Mesothelial cell of epicardium (in vitro differentiated cells): Measurements from ENCODE around the gene CADPS2. TPM values are rescaled to one million over a fixed set of nuclear protein-coding genes. Genes with fewer than 3 reads are reported as not detected.

Experiments used
- DNase-seq, 2 experiments: peaks; one replicate each; pipeline ENCODE4 v3.0.0; 2021; ENCODE audit warnings: low spot score in 2 of 2; ENCODE audit not compliant: unreplicated experiment in 2 of 2
- H3K27ac Mint-ChIP-seq: 2 replicates; pipeline ENCODE4 v1.8.0; 2021; ENCODE audit warnings: mixed read lengths
- H3K27me3 Mint-ChIP-seq: 2 replicates; pipeline ENCODE4 v1.8.0; 2021; ENCODE audit warnings: low read depth, mixed read lengths
- H3K36me3 Mint-ChIP-seq: 2 replicates; pipeline ENCODE4 v1.8.0; 2021; ENCODE audit warnings: mixed read lengths
- H3K4me1 Mint-ChIP-seq: 2 replicates; pipeline ENCODE4 v1.8.0; 2021; ENCODE audit warnings: mixed read lengths
- H3K4me3 Mint-ChIP-seq: 2 replicates; pipeline ENCODE4 v1.8.0; 2021; ENCODE audit warnings: mild to moderate bottlenecking, moderate library complexity, mixed read lengths
- H3K9me3 Mint-ChIP-seq: 2 replicates; pipeline ENCODE4 v1.8.0; 2021; ENCODE audit warnings: mixed read lengths
- CTCF ChIP-seq: fragments of 200-600 bp; sonication (generic); IDR thresholded peaks from one replicate; pipeline ENCODE4 v1.5.0; 2021; ENCODE audit warnings: antibody characterized with exemption; ENCODE audit not compliant: unreplicated experiment
- total RNA-seq: library from RNA; stranded (reverse); gene quantifications from 3 replicates; pipeline ENCODE4 v1.2.1, GENCODE V29; 2021

CADPS2 gene
- total RNA-seq, 1 donor from 2014 or later = 2.7 TPM

GRCh38 chr7:122457325-122457724 is 428.9 kb downstream of the CADPS2 start:
- no peak for TF ChIP-seq CTCF
- DNase-seq = no peak
- H3K4me1 Mint-ChIP-seq = no peaks in the 10 kb centered on the region
- H3K4me3 Mint-ChIP-seq = no peak overlapping the region
- no peak overlapping the region for H3K27ac Mint-ChIP-seq
- no peaks in the 10 kb centered on the region for H3K36me3 Mint-ChIP-seq
- H3K9me3 Mint-ChIP-seq = no peaks in the 10 kb centered on the region
- H3K27me3 Mint-ChIP-seq = no peaks in the 10 kb centered on the region

DNA sequence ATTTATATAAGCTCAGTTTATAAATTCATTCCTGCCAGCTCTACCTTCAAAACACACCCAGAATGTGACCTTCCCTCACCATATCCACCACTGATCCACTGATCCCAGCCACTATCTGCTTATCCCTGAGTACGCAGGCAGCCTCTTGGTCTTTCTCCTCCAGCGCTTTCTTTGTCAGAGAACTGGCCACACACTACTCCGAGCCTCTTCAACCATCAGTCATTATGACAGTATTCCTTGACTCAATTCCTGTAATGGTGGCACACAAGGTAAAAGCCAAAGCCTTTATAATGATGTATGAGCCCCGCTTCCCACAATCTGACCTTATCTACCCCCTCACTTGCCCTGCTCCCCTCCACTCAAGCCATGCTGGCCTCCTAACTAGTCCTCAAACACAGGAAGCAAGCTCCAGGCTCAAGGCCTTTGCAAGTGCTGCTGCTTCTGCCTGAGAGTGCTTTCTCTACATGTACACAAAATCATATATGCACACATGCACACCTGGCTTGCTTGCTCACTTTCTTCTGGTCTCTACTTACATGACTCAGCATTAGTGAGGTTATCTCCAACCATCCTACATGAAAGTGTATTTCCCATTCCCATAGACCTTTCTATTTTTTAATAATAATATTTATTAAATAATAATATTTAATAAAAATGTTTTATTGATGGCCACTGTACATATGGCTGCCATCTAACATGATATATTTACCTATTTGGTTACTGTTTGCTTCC is 431.3 kb downstream of the CADPS2 start:
- no peak overlapping the region for H3K4me3 Mint-ChIP-seq

GRCh38 chr7:122453432-122453831 is 432.8 kb downstream of the CADPS2 start:
- no peak overlapping the region for H3K27ac Mint-ChIP-seq
- no peaks in the 10 kb centered on the region for H3K4me1 Mint-ChIP-seq
- no peaks in the 10 kb centered on the region for H3K36me3 Mint-ChIP-seq
- H3K4me3 Mint-ChIP-seq = no peak overlapping the region
- H3K27me3 Mint-ChIP-seq = no peaks in the 10 kb centered on the region
- DNase-seq = no peak
- H3K9me3 Mint-ChIP-seq = no peaks in the 10 kb centered on the region
- TF ChIP-seq CTCF = no peak

More for the DNA sequence above, 431.3 kb downstream of the CADPS2 start:
- H3K4me1 Mint-ChIP-seq = no peaks in the 10 kb centered on the region
- TF ChIP-seq CTCF = no peak
- no peak for DNase-seq
- no peaks in the 10 kb centered on the region for H3K27me3 Mint-ChIP-seq
- H3K9me3 Mint-ChIP-seq = no peaks in the 10 kb centered on the region
- no peaks in the 10 kb centered on the region for H3K36me3 Mint-ChIP-seq
- no peak overlapping the region for H3K27ac Mint-ChIP-seq

- Mint-ChIP-seq H3K27ac (no peak overlapping the region), H3K4me1 (no peaks in the 10 kb centered on the region), H3K9me3 (no peaks in the 10 kb centered on the region), H3K27me3 (no peaks in the 10 kb centered on the region), H3K4me3 (no peak overlapping the region), H3K36me3 (no peaks in the 10 kb centered on the region)
- no peak for DNase-seq
- TF ChIP-seq CTCF = no peak
Measured at GRCh38 chr7:122448893-122449589, 437.2 kb downstream of the CADPS2 start.

DNA sequence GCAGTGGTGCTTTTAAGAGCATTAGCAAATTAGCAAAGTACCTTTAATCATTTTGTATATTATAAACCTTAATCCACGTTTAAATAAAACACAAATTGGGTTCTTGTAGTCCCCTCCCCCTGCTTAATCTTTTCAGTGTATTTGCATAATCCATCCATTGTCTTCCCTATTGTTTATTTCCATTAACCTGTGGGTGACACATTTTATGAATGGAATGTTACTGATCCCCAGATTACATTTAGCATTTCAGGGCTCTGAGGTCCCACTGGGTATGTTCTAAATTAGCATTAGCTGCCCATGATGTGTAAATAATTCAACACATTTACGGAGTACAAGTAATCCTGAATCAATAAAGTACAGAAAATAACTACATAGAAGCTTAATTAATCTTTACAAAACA is 443.3 kb downstream of the CADPS2 start:
- Mint-ChIP-seq H3K27me3 (no peaks in the 10 kb centered on the region), H3K27ac (no peak overlapping the region), H3K4me3 (no peak overlapping the region), H3K36me3 (no peaks in the 10 kb centered on the region), H3K4me1 (no peaks in the 10 kb centered on the region), H3K9me3 (no peaks in the 10 kb centered on the region)
- no peak for TF ChIP-seq CTCF
- no peak for DNase-seq
